Endothelial cell of umbilical vein (primary cell): Measurements from ENCODE around the gene TP53RK. TPM values are rescaled to one million over a fixed set of nuclear protein-coding genes. Genes with fewer than 3 reads are reported as not detected.

Source experiments
- BruUV-seq: library from RNA; stranded (reverse); fragments of 400-500 nt; replicated peaks from 2 replicates; lab custom pipeline; 2021; lab: Mats Ljungman, UMichigan
- CTCF ChIA-PET: fragments of 300-600, 350-600 bp; sonication (Branson Sonifier 250); formaldehyde crosslinking; loops from one replicate; lab custom pipeline; 2021; ENCODE audit warnings: antibody characterized with exemption, inconsistent platforms; lab: Charles Lee
- POLR2A ChIA-PET: fragments of 300-600, 350-600 bp; sonication (Branson Sonifier 250); formaldehyde crosslinking; loops from one replicate; lab custom pipeline; 2021; ENCODE audit warnings: antibody characterized with exemption, inconsistent platforms; lab: Charles Lee
- DNase-seq: peaks from one replicate; pipeline ENCODE4 v3.0.0-alpha.2; 2011; ENCODE audit warnings: low read depth, low spot score
- FAIRE-seq: peaks from 2 replicates; lab custom pipeline; 2011; peaks lifted over from hg19 to GRCh38; lab: Jason Lieb, UNC
- H2AFZ ChIP-seq: 2 replicates; pipeline ENCODE4 v1.6.0; 2012; ENCODE audit warnings: low read depth, low read length, control low read depth, inconsistent platforms
- H3K27ac ChIP-seq: 2 replicates; pipeline ENCODE4 v1.5.1; 2011; ENCODE audit warnings: low read depth, mild to moderate bottlenecking, control low read depth, low read length, moderate library complexity; ENCODE audit not compliant: insufficient read depth
- H3K27me3 ChIP-seq, 2 experiments: 2 replicates each; pipeline versions ENCODE4 v1.6.0 to v1.6.1; 2011; ENCODE audit warnings: low read length in 2 of 2, mixed read lengths in 1 of 2; ENCODE audit not compliant: control insufficient read depth in 2 of 2, insufficient read depth in 2 of 2
- H3K36me3 ChIP-seq, 2 experiments: 2 replicates in 1 of 2; 3 replicates in 1 of 2; pipeline ENCODE4 v1.5.1; 2011; ENCODE audit warnings: low read length in 2 of 2, mild to moderate bottlenecking in 1 of 2, moderate library complexity in 1 of 2; ENCODE audit not compliant: control insufficient read depth in 2 of 2, insufficient read depth in 2 of 2; ENCODE audit errors: extremely low read depth in 1 of 2
- H3K4me1 ChIP-seq: 3 replicates; pipeline ENCODE4 v1.5.1; 2011; ENCODE audit warnings: mild to moderate bottlenecking, low read length; ENCODE audit not compliant: control insufficient read depth, insufficient read depth; ENCODE audit errors: extremely low read depth
- H3K4me2 ChIP-seq: 2 replicates; pipeline ENCODE4 v1.6.1; 2011; ENCODE audit warnings: low read length, control low read depth, mixed read lengths; ENCODE audit not compliant: insufficient read depth
- H3K4me3 ChIP-seq, 3 experiments: fragments of 200-600 bp in 1 of 3; sonication (generic), shearing (Covaris generic) in 1 of 3; replicated peaks in 1 of 3; 2 replicates each; pipeline ENCODE4 v1.5.1; 2011 to 2016; ENCODE audit warnings: control low read depth in 3 of 3, low read length in 3 of 3, mild to moderate bottlenecking in 2 of 3, inconsistent platforms in 1 of 3, low read depth in 1 of 3, moderate library complexity in 1 of 3; ENCODE audit not compliant: insufficient read depth in 1 of 3
- H3K79me2 ChIP-seq: 2 replicates; pipeline ENCODE4 v1.6.0; 2012; ENCODE audit warnings: low read length, inconsistent platforms; ENCODE audit not compliant: control insufficient read depth, insufficient read depth
- H3K9ac ChIP-seq: replicated peaks from 2 replicates; pipeline ENCODE3; 2011; ENCODE audit warnings: low read length, control low read depth; ENCODE audit not compliant: insufficient read depth; ENCODE audit errors: extremely low read depth
- H3K9me1 ChIP-seq: replicated peaks from 3 replicates; pipeline ENCODE4 v1.6.0; 2011; ENCODE audit warnings: mild to moderate bottlenecking, low read length; ENCODE audit not compliant: control insufficient read depth, insufficient read depth; ENCODE audit errors: extremely low read depth
- H3K9me3 ChIP-seq: replicated peaks from 2 replicates; pipeline ENCODE4 v1.5.1; 2012; ENCODE audit warnings: low read length, inconsistent platforms; ENCODE audit not compliant: control insufficient read depth, insufficient read depth
- H4K20me1 ChIP-seq: replicated peaks from 2 replicates; pipeline ENCODE3; 2011; ENCODE audit warnings: mild to moderate bottlenecking, low read length; ENCODE audit not compliant: control insufficient read depth, insufficient read depth; ENCODE audit errors: extremely low read depth
- EZH2 ChIP-seq: IDR thresholded peaks from 2 replicates; pipeline ENCODE4 v1.6.1; 2012; ENCODE audit warnings: borderline replicate concordance, low read depth, mild to moderate bottlenecking, moderate library complexity, low read length, inconsistent platforms; ENCODE audit not compliant: severe bottlenecking
- FOS ChIP-seq: IDR thresholded peaks from 2 replicates; pipeline ENCODE4 v1.6.1; 2011; ENCODE audit warnings: mild to moderate bottlenecking, low read length, moderate library complexity, borderline replicate concordance; ENCODE audit not compliant: insufficient read depth
- GATA2 ChIP-seq: IDR thresholded peaks from 2 replicates; pipeline ENCODE4 v1.7.0; 2011; ENCODE audit warnings: low read depth, mild to moderate bottlenecking, moderate library complexity, mixed read lengths, low read length; ENCODE audit not compliant: insufficient read length, insufficient read depth
- JUN ChIP-seq: IDR thresholded peaks from 2 replicates; pipeline ENCODE4 v1.6.1; 2011; ENCODE audit warnings: borderline replicate concordance, low read depth; ENCODE audit not compliant: insufficient read length, insufficient read depth
- MYC ChIP-seq: IDR thresholded peaks from one replicate; pipeline ENCODE4 v1.6.1; 2011; ENCODE audit warnings: mild to moderate bottlenecking, low read depth, low read length
- POLR2A ChIP-seq: IDR thresholded peaks from 2 replicates; pipeline ENCODE4 v1.6.1; 2012; ENCODE audit warnings: low read depth, mild to moderate bottlenecking, control low read depth, low read length
- POLR2AphosphoS5 ChIP-seq: IDR thresholded peaks from 2 replicates; pipeline ENCODE4 v1.6.1; 2012; ENCODE audit warnings: low read depth, mild to moderate bottlenecking, control low read depth, low read length, moderate library complexity; ENCODE audit not compliant: insufficient read depth
- dilution Hi-C: fragments of 300-500 bp; cut with MboI; formaldehyde crosslinking; loops from one replicate; pipeline ENCODE4 v1.15.0; 2019; ENCODE audit warnings: low sequenced_read_pairs; ENCODE audit not compliant: extremely low pct_ligation_motif_present
- intact Hi-C: fragments of 100-400 bp; cut with micrococcal nuclease; formaldehyde crosslinking; loops from one replicate; pipeline ENCODE4 v1.10.0; 2022
- polyA plus RNA-seq, 4 experiments: library from polyadenylated mRNA; depleted of rRNA in 3 of 4; stranded (reverse) in 3 of 4; unstranded in 1 of 4; fragments of >200 nt; gene quantifications; 2 replicates each; pipeline versions ENCODE4 v1.2.1 to v1.2.3, GENCODE V29; 2011 to 2012; ENCODE audit warnings: missing spikeins in 1 of 4
- total RNA-seq: library from RNA; stranded (reverse); gene quantifications from 2 replicates; pipeline ENCODE4 v1.2.3, GENCODE V29; 2021
- TF ChIP-seq, protein P1 (sequence below), 2 donors: IDR thresholded peaks; 1 replicate in 1 of 2; 2 replicates in 1 of 2; pipeline ENCODE4 v1.5.1; 2011; ENCODE audit warnings: low read length in 2 of 2, mild to moderate bottlenecking in 2 of 2, moderate library complexity in 2 of 2, control low read depth in 1 of 2, inconsistent platforms in 1 of 2, low read depth in 1 of 2; ENCODE audit not compliant: insufficient read depth in 1 of 2; ENCODE audit errors: extremely low read depth in 1 of 2
- TF ChIP-seq, protein P2 (sequence below): IDR thresholded peaks from 2 replicates; pipeline ENCODE4 v1.6.1; 2011; ENCODE audit not compliant: insufficient read depth, insufficient read length

Gene TP53RK
- total and polyA plus RNA-seq, 2 donors (not counting 3 experiments of a cell fraction or from before 2014, with no cell fraction given), result 7.0 to 13.1 TPM

DNA sequence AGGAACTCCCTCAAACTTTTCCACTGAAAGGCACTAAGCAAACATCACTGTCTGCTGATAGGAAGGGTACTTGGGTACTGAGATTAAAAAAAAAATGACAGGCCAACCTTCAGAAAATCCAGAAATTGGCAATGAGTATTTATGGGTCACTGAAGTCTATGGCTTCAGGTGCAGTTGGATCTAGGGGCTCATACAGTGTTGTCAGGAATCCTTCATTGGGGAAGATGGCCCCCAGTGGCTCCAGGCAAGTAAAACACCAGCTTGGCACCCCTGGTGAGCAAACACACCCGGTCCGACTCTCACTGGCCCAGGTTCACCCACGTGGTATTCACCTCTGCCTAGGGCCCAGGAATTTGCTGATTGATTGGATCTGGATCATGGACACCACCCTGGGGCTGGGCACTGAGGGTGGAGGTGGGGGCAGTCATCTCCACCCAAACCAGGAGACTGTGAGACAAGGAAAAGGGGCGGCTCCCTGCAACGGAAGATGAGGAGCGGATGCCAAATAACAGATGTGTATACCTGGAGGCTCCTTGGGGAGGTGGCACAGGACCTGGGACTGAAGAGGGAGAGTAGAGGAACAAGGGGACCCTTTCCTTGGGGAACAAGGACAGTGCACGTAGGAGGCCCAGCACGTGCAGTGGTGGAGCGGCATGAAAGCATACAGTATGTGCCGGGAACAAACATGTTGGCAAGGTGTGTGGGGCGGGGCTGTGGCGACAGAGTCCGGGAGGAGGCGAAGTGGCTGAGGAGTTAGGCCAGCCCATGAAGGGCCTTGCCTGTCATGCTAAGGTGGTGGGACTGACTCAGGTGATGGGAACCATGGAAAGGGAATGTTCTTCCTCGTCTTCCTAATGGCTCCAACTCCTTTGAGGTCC lies 25.0 kb upstream of the TP53RK start:
- no peaks in the 10 kb centered on the region for H3K9me1 ChIP-seq
- dilution Hi-C loops (no loop called here), intact Hi-C loops (no loop called here)
- H3K4me3 ChIP-seq, result no peak overlapping the region
- BruUV-seq, result no TSS peak
- H3K36me3 ChIP-seq, result peaks cover 0 to 1% of the 10 kb centered on the region in 2 experiments
- TF ChIP-seq, protein P1, sequence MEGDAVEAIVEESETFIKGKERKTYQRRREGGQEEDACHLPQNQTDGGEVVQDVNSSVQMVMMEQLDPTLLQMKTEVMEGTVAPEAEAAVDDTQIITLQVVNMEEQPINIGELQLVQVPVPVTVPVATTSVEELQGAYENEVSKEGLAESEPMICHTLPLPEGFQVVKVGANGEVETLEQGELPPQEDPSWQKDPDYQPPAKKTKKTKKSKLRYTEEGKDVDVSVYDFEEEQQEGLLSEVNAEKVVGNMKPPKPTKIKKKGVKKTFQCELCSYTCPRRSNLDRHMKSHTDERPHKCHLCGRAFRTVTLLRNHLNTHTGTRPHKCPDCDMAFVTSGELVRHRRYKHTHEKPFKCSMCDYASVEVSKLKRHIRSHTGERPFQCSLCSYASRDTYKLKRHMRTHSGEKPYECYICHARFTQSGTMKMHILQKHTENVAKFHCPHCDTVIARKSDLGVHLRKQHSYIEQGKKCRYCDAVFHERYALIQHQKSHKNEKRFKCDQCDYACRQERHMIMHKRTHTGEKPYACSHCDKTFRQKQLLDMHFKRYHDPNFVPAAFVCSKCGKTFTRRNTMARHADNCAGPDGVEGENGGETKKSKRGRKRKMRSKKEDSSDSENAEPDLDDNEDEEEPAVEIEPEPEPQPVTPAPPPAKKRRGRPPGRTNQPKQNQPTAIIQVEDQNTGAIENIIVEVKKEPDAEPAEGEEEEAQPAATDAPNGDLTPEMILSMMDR (IDR thresholded peaks at IDR 0.05; ENCODE audit: extremely low read depth in 1 of 2, insufficient read depth in 1 of 2, low read depth in 1 of 2, low read length in 2 of 2), result no peak
- TF ChIP-seq EZH2 (no peak), JUN (no peak), GATA2 (no peak), FOS (no peak), POLR2AphosphoS5 (no peak), POLR2A (no peak), MYC (no peak)
- TF ChIP-seq, protein P2, sequence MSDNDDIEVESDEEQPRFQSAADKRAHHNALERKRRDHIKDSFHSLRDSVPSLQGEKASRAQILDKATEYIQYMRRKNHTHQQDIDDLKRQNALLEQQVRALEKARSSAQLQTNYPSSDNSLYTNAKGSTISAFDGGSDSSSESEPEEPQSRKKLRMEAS, result no peak
- no peaks in the 10 kb centered on the region for H4K20me1 ChIP-seq
- no peak overlapping the region for H2AFZ ChIP-seq
- H3K9ac ChIP-seq, result no peak overlapping the region
- H3K27me3 ChIP-seq, result no peaks in the 10 kb centered on the region
- no peak overlapping the region for H3K27ac ChIP-seq
- H3K4me1 ChIP-seq, result peaks cover 7% of the 10 kb centered on the region
- no peak overlapping the region for H3K4me2 ChIP-seq
- ChIA-PET POLR2A (no interaction called here), CTCF (interaction anchor here (0.6 kb wide), 1 partner anchor 1202 kb away, joined by 3 read pairs; no protein-coding TSS in a partner anchor)
- H3K79me2 ChIP-seq, result no peaks in the 10 kb centered on the region
- DNase-seq (no peak), FAIRE-seq (no peak)
- H3K9me3 ChIP-seq, result no peaks in the 10 kb centered on the region
